GM12801 (cell line): ENCODE data around the gene GCNT1.

Source experiments
- TF ChIP-seq, protein P1 (sequence below): IDR thresholded peaks from one replicate; pipeline ENCODE4 v1.5.1; 2011; ENCODE audit warnings: control low read depth; ENCODE audit not compliant: insufficient read length; ENCODE audit errors: extremely low read depth

The GCNT1 gene

DNA sequence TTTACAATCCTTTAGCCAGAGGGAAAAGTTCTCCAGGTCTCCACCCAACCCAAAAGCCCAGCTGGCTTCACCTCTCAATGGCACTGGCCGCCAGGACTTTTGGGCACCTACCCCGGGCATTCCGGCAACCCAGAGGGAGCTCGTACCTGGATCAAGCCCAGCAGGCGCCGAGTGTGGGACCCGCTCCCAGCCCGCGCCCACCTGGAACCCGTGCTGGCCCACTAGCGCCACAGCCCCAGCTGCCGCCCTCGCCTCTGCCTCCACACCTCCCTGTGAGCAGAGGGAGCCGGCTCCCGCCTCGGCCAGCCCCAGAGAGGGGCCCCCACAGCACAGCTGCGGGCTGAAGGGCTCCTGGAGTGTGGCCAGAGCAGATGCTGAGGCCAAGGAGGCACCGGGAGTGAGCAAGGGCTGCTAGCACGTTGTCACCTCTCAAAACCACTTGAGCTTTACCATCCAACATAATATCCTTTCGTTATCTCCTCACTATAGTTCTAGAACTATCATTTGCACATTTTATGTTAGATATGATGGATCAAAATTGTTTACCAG lies 69.7 kb downstream of the GCNT1 start:
- TF ChIP-seq, protein P1, sequence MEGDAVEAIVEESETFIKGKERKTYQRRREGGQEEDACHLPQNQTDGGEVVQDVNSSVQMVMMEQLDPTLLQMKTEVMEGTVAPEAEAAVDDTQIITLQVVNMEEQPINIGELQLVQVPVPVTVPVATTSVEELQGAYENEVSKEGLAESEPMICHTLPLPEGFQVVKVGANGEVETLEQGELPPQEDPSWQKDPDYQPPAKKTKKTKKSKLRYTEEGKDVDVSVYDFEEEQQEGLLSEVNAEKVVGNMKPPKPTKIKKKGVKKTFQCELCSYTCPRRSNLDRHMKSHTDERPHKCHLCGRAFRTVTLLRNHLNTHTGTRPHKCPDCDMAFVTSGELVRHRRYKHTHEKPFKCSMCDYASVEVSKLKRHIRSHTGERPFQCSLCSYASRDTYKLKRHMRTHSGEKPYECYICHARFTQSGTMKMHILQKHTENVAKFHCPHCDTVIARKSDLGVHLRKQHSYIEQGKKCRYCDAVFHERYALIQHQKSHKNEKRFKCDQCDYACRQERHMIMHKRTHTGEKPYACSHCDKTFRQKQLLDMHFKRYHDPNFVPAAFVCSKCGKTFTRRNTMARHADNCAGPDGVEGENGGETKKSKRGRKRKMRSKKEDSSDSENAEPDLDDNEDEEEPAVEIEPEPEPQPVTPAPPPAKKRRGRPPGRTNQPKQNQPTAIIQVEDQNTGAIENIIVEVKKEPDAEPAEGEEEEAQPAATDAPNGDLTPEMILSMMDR: no peak

DNA sequence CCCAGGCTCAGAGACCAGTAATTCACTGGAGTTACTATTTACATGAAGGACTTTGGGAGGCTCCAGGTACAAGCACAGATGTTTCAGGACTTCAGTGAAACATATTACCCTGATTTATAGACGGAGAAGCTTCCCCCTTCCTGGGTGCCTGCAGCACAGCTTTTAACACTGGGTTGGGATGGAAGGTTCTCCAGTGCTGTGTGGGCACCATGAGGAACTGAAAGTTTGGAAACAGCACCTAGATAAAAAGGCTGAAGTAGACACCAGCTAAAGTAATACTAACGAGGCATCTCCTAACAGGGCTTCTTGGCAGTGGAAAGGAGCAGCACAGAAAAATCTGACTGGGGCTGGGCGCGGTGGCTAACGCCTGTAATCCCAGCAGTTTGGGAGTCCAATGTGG lies 70.7 kb downstream of the GCNT1 start:
- TF ChIP-seq, protein P1: no peak

DNA sequence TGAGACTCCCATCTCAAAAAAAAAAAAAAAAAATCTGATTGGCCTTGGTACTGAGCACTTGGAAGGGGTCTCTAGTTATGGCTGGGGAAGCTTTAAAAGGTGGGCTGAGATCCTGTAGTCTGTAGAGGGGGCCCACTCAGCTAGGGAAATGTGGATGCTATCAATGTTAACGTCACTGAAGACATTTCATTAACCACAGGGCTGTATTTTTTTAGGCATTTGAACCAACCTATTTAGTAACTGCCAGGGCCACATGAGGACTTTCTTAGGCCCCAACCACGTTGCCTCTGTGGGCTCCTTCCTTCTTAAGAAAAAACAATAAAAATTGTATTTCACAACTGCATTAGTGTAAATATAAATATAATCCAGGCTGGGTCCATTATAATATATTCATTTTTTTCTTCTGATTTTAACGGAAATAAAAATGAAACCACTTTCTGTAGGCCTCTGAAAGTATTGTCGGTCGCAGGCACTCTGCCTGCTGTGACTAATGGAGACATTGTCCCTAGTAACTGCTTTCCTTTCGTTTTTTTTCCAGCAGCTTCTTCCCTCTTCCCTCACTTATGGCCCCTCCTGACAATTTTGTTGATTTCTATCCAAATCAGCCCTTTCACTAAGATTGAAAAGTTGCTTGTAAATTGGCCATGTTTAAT lies 71.6 kb downstream of the GCNT1 start:
- TF ChIP-seq, protein P1: no peak

DNA sequence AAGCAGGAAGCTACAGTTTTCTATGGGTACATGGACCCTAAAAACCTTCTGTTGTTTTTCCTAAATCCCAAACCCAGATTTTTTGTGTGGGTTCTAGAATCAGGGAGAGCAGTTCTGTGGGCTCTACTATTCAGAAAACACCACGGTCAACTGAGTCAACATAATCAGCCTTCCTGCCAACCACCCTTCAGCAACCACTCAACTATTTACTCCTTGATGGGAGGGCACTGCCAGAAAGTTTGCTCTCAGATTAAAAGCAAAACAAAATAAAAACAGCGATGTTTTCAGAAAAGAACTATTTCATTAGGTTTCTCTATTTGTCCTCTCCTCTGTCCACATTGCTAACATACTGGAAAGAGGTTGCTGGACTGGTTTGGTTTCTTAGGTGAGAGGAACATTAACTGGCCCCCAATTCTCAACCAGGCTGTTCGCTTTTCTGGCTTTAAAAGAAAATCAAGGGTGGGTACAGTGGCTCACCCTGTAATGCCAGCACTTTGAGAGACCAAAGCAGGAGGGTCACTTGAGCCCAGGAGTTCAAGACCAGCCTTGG lies 72.3 kb downstream of the GCNT1 start:
- TF ChIP-seq, protein P1: no peak

DNA sequence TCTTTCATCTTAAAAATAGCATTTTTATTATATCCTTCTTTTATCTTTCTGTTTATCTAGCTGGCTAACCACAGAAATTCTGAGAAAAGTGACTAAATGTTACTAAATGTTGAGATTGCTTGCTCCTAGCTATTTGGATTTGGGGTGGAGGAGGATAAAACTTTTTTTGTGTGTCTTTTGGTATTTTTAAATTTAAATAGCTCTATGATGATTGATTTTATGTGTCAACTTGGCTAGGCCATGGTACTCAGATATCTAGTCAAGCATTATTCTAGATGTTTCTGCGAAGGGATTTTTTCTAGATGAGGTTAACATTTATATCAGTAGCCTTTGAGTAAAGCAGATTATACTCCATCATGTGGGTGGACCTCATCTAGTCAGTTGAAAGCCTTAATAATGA lies 75.0 kb downstream of the GCNT1 start:
- TF ChIP-seq, protein P1: no peak

DNA sequence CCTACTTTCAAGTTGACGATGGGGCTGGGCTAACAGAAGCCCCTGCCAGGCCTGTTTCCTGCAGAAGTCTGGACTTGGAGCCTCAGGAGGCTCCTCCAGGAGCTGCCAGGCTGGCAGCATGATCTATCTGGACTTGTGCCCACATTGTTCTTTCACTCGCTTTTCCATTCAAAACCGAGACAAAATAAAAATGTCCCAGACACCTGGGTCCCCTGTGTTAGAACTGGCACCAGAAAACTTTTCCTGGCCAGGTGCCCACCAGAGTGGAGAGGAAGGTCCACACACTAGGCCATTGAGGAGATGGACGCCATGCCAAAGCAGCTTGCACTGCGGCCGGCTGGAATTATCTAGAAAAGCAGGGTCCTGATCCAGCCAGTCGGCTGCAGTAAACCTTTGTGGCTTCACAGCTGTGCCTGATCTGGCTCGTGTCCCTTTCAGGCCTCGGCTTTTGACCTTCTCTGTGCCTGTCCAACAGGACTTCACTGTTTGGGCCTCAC lies 78.2 kb downstream of the GCNT1 start:
- TF ChIP-seq, protein P1: no peak

DNA sequence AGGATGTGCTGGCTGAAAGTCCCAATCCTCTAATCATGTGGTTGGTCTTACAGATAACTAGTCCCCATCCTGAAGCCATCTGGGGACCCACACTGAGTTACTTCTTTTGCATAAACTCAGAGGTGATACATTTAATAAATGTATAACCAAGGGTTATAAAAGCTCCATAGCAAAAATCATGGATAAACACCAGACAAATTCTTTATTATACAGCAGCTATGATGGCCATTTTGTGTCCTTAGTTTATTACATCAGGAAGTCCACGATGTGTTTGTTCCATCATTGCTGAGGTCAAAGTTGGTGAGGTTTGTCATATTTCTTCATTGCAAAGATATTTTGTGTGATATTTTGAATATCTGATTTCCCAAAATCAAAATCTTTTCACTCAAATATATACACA lies 80.2 kb downstream of the GCNT1 start:
- TF ChIP-seq, protein P1: no peak
